Middle frontal gyrus (tissue), 1 donor: ENCODE measurements around the gene ABCB6.
A peak's percentile ranks its signal among the peaks of the same experiment; 100 is the strongest.

Source experiments
- DNase-seq: peaks from one replicate; pipeline ENCODE4 v3.0.0-alpha.2; 2015; ENCODE audit warnings: low spot score; ENCODE audit errors: extremely low spot score

The ABCB6 gene

GRCh38 chr2:219186754-219187456 is 31.9 kb downstream of the ABCB6 start:
- no peak for DNase-seq

- DNase-seq: no peak
Measured at GRCh38 chr2:219184121-219184520, 34.6 kb downstream of the ABCB6 start.

- no peak for DNase-seq
Measured at GRCh38 chr2:219183151-219183772, 35.5 kb downstream of the ABCB6 start.

GRCh38 chr2:219182331-219183150 is 36.2 kb downstream of the ABCB6 start:
- no peak for DNase-seq

- no peak for DNase-seq
Measured at GRCh38 chr2:219181531-219181930, 37.2 kb downstream of the ABCB6 start.

GRCh38 chr2:219180961-219181360 is 37.8 kb downstream of the ABCB6 start:
- DNase-seq: no peak

GRCh38 chr2:219179601-219180465 is 38.9 kb downstream of the ABCB6 start:
- no peak for DNase-seq

GRCh38 chr2:219178377-219179175 is 40.2 kb downstream of the ABCB6 start:
- DNase-seq: no peak

GRCh38 chr2:219177552-219178376 is 41.0 kb downstream of the ABCB6 start, which contains the start of gene RETREG2:
Gene RETREG2, plus strand, starts transcription at chr2:219178275. Its CDS starts 78 bp downstream, at chr2:219178353.
- peak; percentile 83 for DNase-seq

- peak; percentile 85 for DNase-seq
Measured at GRCh38 chr2:219176818-219177551, 41.8 kb downstream of the ABCB6 start, which contains the start of gene CNPPD1. Gene CNPPD1, minus strand, starts transcription at chr2:219176925. Its CDS starts 97 bp downstream, at chr2:219176828.

- DNase-seq: no peak
Measured at GRCh38 chr2:219175928-219176817, 42.6 kb downstream of the ABCB6 start.

GRCh38 chr2:219175486-219175885 is 43.3 kb downstream of the ABCB6 start:
- DNase-seq: no peak

- no peak for DNase-seq
Measured at GRCh38 chr2:219174801-219175200, 44.0 kb downstream of the ABCB6 start.

GRCh38 chr2:219174146-219174545 is 44.6 kb downstream of the ABCB6 start:
- no peak for DNase-seq

- DNase-seq: no peak
Measured at GRCh38 chr2:219173176-219173575, 45.6 kb downstream of the ABCB6 start.

GRCh38 chr2:219172231-219173154 is 46.3 kb downstream of the ABCB6 start:
- no peak for DNase-seq
